NCI-H524 treated with DMSO at 0.1 percent for 48 hours (cell line): ENCODE measurements around the gene CLCA4.
"Not testable (repeated sequence)": the region's sequence is repeated elsewhere in the genome, so short reads cannot be mapped to it uniquely, and the experiment has no call there.

Experiments used
- DNase-seq: peaks from one replicate; lab custom pipeline; 2025; lab: John Stamatoyannopoulos, UW

CLCA4 gene

DNA sequence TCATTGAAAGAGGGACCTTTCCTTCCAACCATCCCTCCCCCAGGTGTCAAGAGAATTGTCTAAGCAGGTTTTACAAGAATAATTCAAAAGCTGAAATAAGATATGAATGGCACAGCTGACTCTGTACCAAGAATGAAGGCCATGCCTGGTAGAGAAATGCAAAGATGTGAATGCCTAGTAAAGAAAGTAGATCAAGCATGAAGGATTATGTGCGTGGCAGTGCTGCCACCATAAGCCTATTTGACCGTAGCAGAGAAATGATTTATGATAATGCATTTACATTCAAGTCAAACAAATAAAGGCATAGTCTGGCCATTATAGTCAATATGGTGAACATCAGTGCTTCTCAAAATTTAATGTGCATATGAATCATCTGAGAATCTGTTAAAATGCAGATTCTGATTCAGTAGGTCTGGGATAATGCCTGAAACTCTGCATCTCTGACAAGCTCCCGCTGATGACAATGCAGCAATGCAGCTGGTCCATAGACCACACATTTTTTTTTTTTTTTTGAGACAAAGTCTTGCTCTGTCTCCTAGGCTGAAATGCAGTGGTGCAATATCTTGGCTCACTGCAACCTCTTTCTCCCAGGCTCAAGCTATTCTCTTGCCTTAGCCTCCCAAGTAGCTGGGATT lies 16.6 kb upstream of the CLCA4 start:
- no peak for DNase-seq

GRCh38 chr1:86537928-86538695 lies 8.8 kb upstream of the CLCA4 start:
- DNase-seq = no peak

DNA sequence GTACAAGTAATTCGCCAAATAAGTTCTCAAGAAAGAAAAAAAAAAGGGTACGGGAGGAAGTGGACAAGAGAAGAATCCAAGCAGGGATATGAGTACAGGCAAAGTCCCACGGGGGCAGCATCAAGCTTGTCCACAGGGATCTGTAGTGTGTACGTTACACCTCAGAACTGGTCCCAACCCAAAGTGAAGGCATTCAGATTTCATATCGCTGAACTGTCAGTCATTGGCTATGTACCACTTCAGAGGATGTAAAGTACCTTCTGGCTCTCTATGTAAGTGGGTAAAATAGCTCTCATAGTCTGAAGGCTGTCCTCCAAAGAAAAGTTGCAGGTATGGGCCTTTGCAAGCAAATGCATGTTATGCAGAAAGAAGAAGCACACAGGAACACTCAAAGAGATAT lies 8.1 kb upstream of the CLCA4 start:
- no peak for DNase-seq

DNA sequence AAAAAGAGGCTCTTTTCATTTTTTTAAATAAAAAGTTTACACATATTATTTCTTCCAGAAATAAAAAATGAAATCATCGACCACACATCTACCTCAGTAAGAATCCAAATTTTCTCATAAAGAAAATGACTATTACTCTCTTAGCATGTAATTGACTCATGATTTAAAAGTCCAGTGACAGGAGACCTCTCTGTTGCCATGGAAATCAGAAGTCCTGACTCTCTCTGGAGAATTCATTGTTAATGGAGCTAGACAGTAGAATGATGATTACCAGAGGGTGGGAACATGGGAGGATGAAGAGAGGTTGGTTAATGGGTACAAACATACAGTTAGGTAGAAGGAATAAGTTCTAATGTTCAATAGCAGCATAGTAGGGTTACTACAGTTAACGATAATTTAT lies 5.0 kb upstream of the CLCA4 start:
- DNase-seq = no peak

DNA sequence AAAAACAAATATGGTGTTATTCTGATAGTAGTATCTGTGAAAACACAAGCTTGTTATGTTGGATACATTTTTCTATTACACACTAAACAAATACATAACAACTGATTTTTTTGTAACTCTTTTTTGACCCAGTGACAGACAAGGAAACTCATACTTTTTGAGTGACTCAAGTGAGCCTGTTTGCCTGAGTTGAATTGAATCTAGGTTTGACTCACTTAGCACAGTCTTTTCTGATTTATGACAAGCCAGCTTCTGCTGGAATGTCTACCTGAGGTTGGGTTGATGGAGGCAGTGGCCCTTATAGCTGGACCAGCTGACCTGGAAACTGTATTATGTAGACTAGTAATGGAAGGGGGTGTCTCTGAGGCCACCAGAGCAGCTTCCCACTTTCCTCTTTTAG lies 4.2 kb upstream of the CLCA4 start:
- DNase-seq = no peak

DNA sequence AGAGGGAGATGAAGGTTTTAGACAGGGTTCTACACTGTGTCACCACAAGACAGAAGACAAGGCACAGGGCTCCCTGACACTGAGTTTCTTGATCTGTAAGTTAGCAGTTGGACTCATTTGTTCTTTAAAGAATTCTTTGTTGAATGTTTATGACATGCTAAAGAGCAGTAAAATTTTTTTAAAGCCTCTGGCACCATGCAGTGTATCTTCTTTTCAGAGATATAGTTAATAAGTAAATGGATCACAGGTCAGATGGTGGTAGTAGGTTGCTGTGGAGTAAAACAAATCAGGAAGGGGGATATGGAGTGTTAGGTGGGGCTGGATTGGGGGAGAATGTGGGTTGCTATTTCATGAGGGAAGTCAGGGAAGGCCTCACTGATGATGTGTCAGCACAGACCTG lies 2.0 kb downstream of the CLCA4 start:
- DNase-seq = no peak

DNA sequence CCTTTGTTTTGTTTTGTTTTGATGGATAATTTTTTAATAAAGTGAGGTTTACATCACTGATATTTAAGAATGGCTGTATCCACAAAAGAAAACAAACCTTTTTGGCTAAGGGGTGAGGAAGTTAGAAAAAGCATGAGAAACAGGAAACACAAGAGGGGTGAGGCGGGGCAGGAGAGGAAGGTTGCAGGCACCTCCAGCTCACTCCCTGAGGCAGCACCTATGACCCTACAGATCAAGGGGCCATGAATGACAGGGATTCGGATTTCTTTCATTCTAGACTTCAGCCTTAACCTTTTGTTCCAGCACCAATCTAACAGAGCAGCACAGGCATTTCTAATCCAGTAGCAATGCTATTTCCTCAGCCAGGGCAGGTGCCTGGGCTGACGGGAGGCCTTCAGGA lies 4.4 kb downstream of the CLCA4 start:
- DNase-seq = no peak

DNA sequence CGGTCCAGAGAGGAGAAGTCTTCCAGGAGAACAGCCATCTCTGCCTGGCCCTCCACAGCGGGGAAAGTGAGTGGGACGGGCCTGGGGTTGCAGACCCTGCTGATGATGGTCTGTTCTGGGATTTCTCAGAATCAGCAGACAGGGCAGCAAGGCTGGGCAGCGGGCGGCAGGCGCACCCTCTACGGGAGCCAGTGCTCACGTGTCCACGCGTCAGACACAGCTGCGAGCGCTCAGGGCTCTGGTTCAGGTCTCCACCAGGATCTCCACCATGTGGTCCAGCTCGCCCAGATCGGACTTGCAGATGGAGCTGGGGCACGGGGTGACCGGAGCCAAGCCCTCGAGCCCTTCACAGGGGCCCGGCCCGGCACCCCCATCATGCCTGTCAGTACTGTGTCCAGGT lies 5.5 kb downstream of the CLCA4 start:
- DNase-seq = no peak

GRCh38 chr1:86557739-86558138 lies 10.9 kb downstream of the CLCA4 start:
- DNase-seq = no peak

DNA sequence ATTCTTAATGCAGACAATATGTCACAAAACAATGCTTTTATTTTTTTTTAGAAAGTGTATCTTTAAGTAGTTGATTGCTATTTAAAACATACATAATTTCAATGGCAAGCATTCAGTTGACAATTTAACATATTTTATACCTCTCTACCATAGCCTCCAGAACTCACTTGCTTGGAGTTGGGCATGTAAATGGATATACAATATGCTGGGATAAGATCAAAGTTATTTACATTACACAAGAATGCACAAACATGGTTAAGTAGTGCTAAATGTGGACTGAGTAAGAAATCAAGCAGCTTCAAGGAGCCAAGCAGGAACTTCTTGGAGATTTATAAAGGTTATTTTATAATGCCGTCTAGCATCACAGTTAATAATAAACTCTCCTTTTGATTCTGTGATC lies 17.0 kb downstream of the CLCA4 start:
- no peak for DNase-seq

- DNase-seq = no peak
Measured at GRCh38 chr1:86567341-86567740, 20.5 kb downstream of the CLCA4 start.

DNA sequence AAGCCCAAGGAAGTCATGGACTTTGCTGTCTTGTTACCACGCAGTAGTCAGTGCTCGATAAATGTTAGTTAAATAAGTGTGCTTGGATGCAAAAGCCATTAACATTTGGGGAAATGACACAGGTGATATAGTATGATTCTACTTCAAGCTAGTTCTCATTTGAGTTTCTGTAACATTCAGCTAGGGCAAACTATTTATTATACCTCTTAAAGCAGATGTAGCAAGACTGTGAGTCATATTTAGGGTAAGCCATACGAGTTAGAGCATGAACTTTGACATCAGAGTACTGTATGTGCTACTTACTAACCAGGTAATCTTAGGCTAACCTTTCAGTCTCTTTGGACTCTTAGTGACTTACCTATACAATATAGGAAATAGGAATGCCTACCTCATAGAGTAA lies 21.0 kb downstream of the CLCA4 start:
- DNase-seq = no peak

DNA sequence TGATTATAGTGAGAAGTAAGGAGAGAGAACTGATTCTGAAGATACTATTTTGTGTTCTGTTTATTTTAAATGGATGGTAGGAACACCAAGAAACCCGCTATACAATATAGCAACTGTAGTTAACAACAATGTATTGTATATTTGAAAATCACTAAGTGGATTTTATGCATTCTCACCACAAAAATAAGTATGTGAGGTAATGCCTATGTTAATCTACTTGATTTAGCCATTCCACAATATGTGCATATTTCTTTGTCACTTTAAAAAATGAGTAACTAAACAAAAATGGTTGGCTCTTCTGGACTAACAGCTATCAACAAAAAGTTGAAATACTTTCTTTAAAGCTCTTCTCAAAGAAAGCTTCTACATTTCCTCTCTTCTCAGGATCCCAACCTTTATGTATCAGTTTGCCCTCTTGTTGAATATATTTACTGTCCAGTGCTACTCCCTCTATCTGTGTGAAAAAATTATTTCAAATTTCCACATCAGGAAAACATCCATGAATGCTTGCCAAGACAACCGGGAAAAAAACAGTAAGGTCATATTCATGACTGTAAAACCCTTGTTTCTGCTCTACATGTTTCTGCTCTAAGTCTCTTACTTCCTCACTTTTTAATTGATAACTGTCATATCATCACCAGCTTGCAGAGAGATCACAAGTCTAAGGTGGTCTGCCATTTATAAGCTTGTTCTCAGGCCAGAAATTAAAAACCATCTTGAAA lies 27.0 kb downstream of the CLCA4 start:
- DNase-seq = no peak

DNA sequence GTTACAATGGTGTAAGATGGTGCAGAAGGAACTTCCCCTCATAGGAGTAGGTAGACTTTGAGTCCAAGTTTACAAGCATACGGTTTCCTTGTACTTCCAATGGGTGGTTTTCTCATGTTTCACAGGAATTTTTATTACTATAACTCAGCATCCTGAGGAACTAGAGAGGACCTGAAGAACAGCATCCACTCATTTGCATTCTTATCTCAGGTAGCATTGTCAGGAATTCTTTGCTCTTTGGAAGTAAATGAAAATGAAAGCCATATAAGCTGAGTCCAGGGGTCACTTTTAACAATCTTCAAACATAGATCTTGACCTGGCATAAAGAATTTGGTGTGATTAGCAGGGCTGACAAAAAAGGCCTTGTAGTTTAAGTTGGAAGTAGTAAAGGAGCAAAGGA lies 34.4 kb downstream of the CLCA4 start:
- DNase-seq = no peak

- no peak for DNase-seq
Measured at GRCh38 chr1:86582161-86582560, 35.3 kb downstream of the CLCA4 start.

GRCh38 chr1:86583032-86583431 lies 36.2 kb downstream of the CLCA4 start:
- no peak for DNase-seq

DNA sequence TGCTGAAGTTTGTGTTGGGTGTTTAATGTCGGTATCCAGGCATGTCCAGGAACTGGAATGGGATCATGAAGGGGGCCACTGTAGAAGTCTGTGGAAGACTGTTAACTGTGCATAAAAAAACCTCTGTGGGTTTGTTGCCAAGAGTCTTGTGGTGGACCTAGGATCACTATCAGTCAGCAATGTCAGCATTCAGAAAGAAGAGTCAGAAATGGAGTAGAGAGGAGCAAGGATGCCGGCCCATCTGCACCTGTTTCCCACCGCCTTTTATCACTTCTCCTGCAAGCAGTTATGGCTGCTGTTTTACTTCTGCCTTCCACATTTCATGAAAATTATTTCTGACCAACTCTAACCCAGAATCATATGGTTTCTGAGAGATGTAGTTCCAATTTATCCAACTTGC lies 36.7 kb downstream of the CLCA4 start:
- no peak for DNase-seq

DNA sequence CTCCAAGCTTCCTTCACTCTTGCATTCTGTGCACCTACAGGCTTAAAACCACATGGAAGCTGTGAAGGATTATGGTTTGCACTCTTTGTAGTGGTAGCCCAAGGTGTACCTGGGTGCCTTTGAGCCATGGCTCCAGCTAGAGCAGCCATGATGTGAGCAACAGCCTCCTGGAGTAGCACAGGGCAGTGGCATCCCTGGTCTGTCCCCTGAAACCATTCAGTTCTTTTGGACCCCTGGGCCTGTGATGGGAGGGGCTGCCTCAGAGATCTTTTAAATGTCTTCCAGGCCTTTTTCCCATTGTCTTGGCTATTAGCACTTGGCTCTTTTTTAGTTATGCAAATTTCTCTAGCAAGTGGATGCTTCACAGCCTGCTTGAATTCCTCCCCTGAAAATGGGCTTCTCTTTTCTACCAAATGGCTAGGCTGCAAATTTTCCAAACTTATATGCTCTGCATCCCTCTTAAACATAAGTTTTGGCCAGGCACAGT lies 47.4 kb downstream of the CLCA4 start:
- DNase-seq = no peak

GRCh38 chr1:86596224-86596623 lies 49.3 kb downstream of the CLCA4 start:
- DNase-seq = no peak

GRCh38 chr1:86596741-86597290 lies 49.9 kb downstream of the CLCA4 start:
- no peak for DNase-seq

DNA sequence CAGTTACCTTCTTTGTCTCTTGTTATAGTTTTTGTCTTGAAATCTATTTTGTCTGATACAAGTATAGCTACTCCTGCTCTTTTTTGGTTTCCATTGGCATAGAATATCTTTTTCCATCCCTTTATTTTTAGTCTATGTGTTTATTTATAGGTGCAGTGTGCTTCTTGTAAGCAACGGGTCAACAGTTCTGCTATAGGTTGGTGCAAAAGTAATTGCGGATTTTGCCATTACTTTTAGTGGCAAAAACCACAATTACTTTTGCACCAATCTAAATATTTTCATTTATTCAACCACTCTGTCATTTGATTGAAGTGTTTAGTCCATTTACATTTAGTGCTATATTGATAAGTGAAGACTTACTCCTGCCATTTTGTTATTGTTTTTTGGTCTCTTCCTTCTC lies 59.2 kb downstream of the CLCA4 start:
- DNase-seq = not testable (repeated sequence)

- DNase-seq = no peak
Measured at GRCh38 chr1:86616433-86616832, 69.6 kb downstream of the CLCA4 start.

GRCh38 chr1:86616871-86617270 lies 70.0 kb downstream of the CLCA4 start:
- DNase-seq = no peak
